GM19023 (cell line): Measurements from ENCODE around the gene PYGM.

Source experiments
- ATAC-seq: cut with Tn5 transposase; IDR thresholded peaks from one replicate; pipeline ENCODE4 v1.9.1; 2021; ENCODE audit warnings: mild to moderate bottlenecking, moderate library complexity; ENCODE audit not compliant: unreplicated experiment

Gene PYGM

DNA sequence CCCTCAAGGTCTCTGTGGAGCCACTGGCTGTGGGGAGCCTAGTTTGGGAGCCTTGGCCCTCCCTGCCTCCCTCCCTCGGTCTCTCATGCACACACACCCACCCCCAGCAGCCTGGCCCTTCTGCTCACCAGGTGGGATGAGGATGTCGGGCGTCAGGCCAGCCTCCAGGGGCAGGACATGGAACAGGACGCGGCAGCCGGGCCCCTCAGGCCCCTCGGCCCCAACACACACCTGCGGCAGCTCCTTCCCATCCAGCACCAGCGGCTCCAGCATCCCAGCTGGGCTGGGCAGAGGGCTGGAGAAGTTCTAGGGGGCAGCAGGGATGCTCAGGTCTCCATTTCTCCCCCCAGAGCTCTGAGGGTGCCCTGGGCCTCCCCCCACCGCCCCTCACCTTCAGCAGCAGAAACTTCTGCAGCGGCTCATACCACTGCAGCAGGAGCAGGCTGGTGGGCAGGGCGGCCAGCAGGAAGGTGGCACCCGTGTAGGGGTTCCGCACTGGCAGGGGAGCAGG lies 32.1 kb upstream of the PYGM start:
- ATAC-seq: no peak

DNA sequence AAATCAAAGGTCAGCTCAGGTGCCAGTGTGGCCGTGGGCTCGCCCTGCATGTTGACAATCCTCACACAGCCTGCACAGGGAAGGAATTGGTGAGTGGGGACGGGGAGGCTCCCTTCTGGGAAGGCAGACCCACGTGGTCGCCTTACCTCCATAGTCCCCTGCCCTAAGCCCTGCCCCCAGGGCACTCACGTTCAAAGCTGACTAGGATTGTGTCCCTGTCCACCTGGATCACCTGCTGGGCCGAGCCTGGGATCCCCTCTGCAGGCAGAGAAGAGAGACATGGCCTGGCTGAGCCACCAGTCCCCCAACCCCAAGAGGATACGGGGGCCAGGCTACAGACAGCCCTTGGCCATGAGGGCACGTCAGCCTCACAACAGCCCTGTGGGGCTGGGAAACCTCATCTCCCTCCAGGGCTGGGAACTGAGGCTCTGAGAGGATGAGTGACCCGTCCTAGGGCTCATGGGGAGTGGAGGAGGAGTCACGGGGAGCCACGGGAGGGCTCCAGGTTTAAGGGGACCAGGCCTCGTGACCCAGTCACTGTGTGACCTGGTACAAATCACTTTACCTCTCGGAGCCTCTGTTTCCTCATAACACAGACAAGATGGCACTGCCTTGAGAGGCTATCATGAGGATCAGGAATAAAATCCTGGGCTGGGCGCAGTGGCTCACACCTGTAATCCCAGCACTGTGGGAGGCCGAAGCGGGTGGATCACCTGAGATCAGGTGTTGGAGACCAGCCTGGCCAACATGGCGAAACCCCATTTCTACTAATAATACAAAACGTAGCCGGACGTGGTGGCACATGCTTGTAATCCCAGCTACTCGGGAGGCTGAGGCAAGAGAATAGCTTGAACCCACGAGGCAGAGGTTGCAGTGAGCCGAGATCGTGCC lies 30.7 kb upstream of the PYGM start:
- ATAC-seq: no peak

DNA sequence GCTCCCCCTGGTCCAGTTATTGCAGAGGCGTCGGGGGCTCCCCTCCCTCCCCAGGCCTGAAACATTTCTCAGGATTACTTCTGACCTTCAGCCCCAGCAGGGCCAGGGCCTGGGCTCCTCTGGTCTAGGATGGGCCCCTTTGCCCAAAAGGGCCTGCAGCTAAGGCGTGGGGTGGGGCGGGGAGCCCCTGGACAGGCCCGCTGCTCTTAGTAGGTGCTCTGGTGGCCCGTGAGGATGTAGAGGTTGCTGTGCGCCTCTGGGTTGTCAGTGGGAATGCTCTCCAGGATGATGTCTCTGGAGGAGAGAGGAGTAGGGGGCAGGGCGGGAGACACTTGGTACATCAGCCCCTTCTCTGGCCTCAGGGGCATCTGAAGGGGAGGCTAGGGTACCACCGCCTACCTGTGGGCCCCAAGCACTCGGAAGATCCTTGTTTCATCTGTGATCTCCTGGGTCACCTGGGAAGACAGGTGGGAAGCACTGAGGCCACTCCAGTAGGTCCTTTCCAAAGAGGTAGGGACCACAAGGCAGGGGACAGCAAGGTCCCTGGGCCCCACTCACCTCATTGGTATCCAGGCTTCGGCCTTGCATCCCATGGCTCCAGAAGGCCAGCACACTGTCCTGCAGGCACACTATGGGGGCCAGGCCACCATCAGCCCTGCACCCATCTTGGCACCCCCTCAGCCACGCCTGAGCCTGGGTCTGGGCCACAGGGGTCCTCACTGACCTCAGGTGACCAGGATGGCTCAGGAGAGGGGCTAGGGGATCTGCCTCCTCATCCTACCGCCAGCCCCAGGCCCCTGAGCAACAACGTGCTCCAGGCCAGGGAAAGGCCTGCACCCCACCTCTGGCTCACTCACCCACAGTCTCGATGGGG lies 29.8 kb upstream of the PYGM start:
- no peak for ATAC-seq

DNA sequence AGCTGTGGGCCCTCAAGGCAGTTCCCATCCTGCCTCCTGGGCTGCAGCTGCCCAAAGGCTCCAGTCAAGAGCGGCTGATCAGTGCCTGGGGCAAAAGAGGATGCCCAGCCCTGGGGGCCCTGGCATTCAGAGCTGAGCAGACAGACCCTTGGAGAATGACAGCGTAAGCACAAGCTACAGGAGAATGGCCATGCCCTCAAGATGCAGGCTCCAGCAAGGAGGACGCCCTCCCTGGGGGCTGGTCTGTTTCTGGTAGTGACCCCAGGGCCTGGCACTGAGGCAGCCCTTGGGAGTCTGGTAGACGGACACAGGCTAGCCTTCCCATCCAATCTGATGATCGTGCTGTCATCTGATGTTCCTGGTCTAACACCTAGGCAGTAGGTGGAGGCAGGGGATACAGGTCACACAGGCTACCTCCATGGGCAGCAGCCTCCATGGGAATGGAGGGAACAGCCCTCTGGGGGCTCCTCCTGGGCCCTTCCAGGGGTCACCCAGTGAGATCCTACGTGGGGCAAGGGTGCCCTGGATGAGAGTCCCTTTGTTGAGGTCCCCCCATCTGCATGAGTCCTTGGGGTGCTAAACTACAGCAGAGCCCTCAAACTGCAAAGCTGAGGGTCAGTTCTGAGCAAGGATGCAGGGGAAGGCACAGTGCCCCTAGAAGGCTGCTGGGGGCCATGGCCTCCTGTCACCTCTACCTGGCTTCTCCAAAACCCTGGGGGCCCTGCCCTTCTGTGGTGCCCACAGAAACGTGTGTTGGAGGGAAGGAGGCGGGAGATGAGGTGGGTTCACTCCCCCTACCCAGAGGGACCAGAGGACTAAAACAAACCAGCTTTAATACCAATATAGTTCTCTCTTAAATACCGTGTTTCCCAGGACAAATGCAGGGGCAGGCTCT lies 28.8 kb upstream of the PYGM start:
- ATAC-seq: no peak

DNA sequence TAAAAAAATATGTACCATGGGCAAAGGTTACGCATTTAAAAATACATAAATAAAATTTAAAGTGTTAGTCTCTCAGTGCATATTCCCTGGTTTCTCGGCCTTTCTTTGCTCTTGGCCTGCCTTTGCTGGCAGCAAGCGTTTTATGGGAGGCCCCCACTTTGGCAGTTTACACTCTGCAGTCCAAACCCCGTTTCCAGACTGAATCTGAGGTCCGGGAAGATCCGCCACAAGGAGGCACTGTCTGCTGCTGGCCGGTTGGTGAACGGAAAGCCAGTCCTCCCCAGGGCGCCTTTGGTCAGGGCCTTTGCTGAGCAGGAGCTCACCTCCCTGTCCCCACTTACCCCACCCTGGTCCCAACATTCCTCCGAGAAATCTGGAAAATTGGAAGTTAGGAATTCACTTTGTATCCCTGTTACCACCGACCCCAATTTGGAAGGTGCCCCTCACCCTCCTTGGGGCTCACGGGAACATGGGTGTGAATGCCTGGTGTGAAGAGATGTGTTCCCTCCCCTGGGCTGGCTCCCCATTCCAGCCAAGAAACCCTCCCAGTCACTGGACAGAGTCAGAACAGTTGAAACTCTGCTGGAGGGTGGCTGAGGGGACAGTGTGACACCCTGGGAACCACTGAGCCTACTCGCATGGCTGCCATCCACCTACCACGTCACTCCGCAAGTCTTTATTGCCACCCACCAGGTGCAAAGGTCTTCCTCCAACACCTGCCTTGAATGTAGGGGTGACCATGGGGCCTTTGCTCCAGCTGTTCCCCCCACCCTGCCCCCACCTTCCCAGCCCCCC lies 27.9 kb upstream of the PYGM start:
- no peak for ATAC-seq

DNA sequence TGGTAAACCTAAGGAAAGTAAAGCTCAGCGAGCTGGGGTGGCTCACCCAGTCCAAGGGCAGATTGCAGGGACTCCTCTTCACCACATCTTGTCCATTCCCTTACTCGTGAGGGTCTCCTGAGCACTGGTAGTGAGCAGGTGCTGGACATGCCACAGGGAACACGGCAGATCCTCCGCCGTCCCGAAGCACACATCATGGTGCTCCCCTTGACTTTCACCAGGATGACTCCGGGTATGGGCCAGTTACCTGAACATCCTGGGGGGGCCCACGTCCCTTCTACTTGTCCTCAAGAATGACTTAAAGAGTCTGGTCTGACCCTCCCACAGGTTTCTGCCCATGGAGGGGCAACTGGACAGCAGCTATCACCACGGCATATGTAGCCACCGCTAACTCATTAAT lies 26.5 kb upstream of the PYGM start:
- no peak for ATAC-seq

DNA sequence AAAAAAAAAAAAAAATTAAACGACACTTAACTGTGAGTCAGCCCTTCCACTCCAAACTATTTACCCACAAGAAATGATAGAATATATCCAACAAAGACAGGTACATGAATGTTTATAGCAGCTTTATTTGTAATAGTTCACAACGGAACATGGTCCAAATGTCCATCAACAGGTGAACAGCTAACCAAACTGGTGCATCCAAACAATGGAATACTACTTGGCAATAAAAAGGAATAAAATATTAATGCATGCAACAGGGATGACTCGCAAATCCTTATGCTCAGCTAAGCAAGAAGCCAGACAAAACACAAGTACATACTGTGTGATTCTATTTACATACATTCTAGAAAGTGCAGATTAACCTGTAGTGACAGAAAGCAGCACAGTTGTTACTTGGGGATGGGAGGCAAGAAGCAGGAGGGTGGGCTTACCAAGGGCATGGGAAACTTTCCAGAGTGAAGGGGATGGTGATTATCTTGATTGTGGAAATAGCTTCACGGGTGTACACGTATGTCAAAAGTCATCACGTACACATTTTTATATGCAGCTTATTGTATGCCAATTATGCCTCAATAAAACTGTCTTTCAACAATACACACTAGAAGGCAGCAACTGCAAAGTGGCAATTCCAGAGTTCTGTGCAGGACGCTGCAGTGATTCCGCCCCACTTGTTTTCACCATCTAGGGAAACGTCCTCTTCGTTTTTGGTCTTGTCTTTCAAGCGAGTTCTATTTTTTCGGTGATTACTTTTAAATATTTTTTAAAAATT lies 25.2 kb upstream of the PYGM start:
- ATAC-seq: no peak

DNA sequence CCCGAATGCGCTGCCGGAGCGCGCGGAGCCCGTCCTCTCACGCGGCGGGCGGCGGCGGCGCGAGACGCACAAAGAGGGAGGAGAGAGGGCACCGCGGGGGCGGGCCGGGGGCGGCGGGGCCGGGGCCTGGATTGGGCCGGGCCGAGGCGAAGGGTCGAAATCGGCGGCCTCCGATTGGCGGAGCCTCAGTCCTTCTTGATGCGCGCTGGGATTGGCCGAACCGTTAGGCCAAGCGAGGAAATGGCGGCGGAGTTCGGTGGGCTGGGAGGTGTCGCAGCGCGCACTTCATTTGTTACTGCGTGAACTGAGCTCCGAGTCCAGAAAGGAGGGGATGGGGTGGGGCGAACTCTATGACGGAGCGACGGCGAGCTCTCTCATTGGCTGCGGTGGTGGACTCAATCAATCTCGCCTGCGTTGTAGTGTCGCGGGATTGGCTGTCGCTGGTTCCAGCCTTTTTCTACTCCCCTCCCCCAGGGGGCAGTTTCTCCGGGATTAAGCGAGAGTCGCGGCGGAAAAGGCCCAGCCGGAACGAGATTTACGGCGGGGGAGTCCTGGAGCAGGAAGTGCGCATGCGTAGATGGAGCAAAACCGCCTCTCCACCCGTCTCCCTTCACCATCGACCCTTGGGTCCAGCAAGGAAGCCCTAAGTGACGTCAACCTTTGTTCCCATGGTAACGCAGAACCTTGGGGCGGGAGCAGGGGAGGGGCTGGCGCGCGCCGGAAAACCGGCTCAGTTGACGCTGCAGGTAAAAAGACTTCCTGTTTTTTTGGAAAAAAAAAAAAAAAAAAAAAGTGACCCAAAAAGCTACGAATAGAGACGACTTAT lies 18.9 kb upstream of the PYGM start, which contains the start of gene SF1:
SF1 (minus strand) TSS at position 70 of the 826 bp plus-strand sequence. CDS start 150 bp downstream, outside the sequence.
- ATAC-seq: peak; percentile 79

DNA sequence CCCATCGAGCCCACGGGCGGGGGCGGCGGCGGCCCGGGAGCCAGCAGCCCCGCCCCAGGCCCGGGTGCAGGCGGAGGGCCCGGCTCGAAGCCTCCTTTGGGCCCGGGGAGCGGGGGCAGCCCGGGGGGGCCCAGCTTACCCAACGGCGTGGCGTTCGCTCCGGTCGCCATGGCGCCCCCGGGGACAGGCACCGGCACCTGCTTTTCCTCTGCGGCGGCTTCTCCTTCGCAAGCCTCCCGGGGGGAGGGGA lies 18.4 kb upstream of the PYGM start:
- peak; percentile 15 for ATAC-seq

DNA sequence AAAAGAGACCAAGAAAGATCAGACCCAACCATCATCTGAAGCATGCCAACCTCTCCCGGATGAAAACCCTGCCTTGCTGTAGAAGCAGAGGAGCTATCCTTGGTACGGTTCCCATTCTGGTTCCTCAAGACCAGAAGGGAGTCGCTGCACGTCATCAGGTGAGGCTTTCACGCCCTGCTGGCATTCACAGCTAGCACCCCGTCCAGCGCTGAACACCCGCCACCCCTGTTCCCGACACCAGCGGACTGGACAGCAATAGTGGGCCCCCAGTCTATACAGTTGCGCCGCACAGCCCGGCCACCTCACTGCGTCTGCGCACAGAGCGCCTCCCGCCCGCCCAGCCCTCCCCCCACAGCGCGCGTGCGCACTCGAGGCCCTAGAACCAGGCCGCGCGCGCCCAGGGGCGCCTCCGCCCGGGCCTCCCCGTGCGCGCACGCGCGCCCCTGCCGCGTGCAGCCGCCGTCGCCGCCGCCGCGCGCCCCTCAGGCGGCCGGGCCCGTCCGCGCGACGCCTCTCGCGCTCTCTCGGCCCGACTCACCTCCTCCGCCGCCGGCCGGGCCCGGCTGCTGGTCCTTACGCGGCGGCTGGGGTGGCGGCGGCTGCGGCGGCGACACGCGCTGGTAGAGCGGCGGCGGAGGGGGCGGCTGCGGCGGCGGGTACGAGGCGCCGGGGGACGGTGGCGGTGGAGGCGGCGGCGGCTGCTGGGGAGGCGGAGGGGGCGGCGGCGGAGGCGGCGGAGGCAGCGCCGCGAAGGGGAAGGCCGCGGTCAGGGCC lies 17.9 kb upstream of the PYGM start:
- ATAC-seq: peak; percentile 16

DNA sequence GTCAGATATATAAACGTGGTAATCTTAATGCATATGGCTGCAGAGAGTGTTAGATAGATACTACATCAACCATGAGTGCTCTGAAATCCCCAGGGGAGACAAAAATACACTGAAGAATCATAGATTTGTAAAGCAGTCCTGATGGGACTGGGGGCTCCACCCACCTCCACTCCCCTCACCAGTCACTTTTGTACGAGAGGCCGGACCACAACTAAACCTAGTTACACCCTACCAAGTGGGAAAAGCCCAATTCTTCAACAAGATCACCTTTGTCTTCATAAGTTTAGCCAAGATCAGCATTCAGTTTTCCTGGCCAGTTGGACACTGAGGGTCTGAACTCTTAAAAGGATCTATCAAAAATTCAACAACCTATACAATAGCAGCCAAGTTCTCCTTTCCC lies 17.1 kb upstream of the PYGM start:
- no peak for ATAC-seq

DNA sequence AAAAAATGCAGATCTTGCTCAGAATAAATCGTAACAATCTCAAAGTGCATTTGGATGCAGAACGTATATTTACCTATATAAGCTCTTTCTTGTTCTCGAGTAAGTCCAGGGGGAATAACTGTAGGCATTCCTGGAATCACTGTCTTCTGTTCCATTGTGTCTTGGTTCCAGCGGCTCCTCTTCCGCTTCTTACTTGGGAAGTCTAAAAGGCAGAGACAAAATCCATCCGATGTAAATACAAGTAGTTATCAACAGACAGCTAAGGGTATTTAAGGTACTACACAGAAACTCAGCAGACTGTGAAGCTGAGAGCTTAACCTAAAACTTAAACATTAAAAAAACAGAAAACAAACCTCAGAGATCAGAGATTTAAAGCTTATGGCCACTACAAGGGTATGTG lies 16.7 kb upstream of the PYGM start:
- no peak for ATAC-seq

DNA sequence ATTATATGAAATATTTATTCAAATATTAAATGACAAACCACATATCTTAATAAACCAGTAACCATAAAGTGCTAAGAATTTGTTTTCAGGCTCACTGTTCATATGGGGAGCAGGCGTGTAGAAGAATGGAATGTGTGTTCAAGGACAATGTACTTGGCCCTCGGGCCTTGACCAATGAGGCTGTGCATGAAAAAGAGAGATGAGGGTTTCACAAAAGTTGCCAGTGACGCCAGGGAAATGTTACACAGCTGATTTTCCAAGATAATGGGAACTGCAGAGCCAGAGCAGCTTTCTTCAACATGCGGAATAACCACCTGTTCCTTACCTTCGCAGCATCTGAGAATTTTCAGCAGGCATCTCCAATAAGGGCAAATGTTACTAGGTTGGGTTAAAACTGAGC lies 14.4 kb upstream of the PYGM start:
- no peak for ATAC-seq

DNA sequence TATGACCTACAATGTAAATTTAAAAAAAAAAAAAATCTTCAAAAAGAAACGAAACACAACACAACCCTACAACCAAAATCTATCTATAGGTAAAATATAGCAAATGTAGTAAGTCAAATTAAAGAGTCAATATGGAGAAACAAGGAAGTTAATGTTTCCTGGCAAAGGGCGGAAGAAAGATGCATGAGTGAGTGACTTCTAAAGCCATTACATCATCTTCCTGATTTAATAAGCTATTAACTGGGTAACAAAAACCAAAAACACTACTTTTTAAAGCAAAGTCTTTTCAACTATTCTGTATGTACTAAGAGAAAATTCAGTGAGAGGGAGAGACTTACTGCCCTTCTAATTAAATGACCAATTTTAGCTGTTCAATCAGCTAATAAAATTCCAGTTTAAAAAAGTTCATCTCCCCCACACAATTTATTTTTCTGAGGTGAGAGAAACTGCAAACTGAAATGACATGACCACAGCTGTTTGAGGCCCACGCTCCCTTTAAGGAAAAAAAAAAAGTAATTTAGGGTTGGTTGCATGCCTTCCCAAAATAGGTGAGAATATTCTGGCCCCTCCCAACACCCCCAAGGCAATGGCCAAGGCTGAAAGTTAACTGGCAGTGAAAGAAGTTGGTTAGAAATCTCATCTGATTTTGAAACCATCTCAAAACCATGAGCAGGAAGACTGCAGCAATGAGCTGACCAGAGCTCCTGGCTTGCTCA lies 12.7 kb upstream of the PYGM start:
- ATAC-seq: no peak

DNA sequence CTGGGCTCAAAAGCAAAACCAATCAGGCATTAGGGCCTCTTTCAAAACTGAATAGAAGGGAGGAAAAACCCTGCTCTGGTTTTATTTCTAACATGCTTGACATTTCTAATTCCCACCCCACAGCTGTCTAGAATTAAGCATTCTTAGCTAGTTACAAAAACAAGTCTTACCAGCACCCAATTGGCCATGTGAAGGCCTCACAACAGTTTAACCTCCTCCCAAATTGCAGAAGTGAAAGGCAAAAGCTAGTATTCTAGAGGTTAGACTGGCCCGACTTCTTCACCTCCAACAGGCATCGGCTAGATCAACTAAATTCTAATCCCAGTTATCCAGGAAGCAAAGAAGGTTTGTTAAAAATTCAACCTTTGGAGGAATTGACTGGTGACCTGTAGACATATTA lies 12.1 kb upstream of the PYGM start:
- ATAC-seq: no peak

DNA sequence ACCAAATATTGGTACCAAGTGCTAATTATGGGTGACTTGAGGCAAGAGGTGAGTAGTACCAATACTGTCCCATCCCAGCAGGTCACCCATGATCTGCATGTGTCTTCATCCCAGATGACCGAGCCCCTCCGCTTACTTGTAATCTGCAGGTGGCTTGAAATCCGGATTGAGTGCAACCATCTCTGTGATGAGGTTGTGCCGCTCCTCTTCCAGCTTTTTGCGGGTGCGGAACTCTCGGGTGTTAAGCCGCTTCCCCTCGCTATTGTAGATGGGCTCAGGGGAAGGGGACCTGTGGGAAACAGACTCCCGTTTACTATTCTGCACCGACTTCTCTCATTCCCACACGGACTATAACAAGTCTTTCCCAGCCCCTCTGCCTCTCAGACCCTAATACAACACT lies 10.3 kb upstream of the PYGM start:
- ATAC-seq: no peak

DNA sequence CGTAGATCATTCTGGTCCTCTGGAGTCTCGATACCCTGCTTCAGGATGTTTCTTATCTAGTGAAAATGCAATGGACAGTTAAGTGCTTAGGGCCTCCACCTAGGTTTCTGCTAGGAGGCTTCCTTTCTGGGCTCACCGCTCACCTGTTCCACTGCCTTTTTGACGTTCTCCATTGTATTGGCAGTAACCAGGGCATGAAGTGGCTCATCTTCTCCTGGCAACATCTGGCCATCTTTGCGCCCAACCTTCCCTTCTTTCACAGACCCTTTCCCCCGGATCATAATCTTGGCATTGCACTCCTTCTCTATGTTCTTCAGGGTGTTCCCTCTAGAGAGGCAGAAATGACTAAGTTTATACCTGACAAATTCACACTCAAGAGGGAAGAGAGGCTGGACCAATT lies 9.5 kb upstream of the PYGM start:
- ATAC-seq: no peak
